HepG2 (cell line): ENCODE results near the gene TAF1D. TPM values are rescaled to one million over a fixed set of nuclear protein-coding genes. Genes with fewer than 3 reads are reported as not detected.

Experiments
- ATAD3A ChIP-seq: sonication (generic); formaldehyde crosslinking; IDR thresholded peaks from 2 replicates; pipeline ENCODE4 v1.4.0; 2020; ENCODE audit warnings: missing genetic modification reagents
- FLYWCH1 ChIP-seq: sonication (generic); formaldehyde crosslinking; IDR thresholded peaks from 2 replicates; pipeline ENCODE4 v1.8.1; 2023; ENCODE audit warnings: mild to moderate bottlenecking, missing genetic modification reagents
- KAT7 ChIP-seq: IDR thresholded peaks from 2 replicates; pipeline ENCODE4 v1.6.1; 2018; ENCODE audit warnings: borderline replicate concordance, missing compliant biosample characterization
- KLF11 ChIP-seq: IDR thresholded peaks from 2 replicates; pipeline ENCODE4 v1.6.1; 2016; ENCODE audit warnings: missing compliant biosample characterization
- MTF1 ChIP-seq: sonication (generic); formaldehyde crosslinking; IDR thresholded peaks from 2 replicates; pipeline ENCODE4 v1.5.0; 2020; ENCODE audit warnings: missing genetic modification reagents
- NR3C1 ChIP-seq: sonication (generic); formaldehyde crosslinking; IDR thresholded peaks from 2 replicates; pipeline ENCODE4 v1.4.0; 2020; ENCODE audit warnings: missing genetic modification reagents
- POLR2A ChIP-seq, 2 experiments: IDR thresholded peaks; 2 replicates each; pipeline ENCODE4 v1.6.1; 2011; ENCODE audit warnings: low read depth in 2 of 2, low read length in 2 of 2, mild to moderate bottlenecking in 1 of 2, moderate library complexity in 1 of 2; ENCODE audit not compliant: insufficient read depth in 1 of 2
- SNAPC2 ChIP-seq: sonication (generic); formaldehyde crosslinking; IDR thresholded peaks from 2 replicates; pipeline ENCODE4 v1.8.1; 2022; ENCODE audit warnings: mild to moderate bottlenecking, missing genetic modification reagents
- ZNF337 ChIP-seq: sonication (generic); formaldehyde crosslinking; IDR thresholded peaks from 2 replicates; pipeline ENCODE4 v1.5.1; 2020; ENCODE audit warnings: missing genetic modification reagents, low read depth, mild to moderate bottlenecking, borderline replicate concordance
- ZNF530 ChIP-seq: sonication (generic); formaldehyde crosslinking; IDR thresholded peaks from 2 replicates; pipeline ENCODE4 v1.5.0; 2020; ENCODE audit warnings: low read depth, mild to moderate bottlenecking, missing genetic modification reagents
- ZNF557 ChIP-seq: sonication (generic); formaldehyde crosslinking; IDR thresholded peaks from 2 replicates; pipeline ENCODE4 v1.4.0; 2020; ENCODE audit warnings: missing genetic modification reagents
- ZNF670 ChIP-seq: sonication (generic); formaldehyde crosslinking; IDR thresholded peaks from 2 replicates; pipeline ENCODE4 v1.8.0; 2022; ENCODE audit warnings: mild to moderate bottlenecking, missing genetic modification reagents, borderline replicate concordance
- polyA plus RNA-seq, 8 experiments: library from polyadenylated mRNA; depleted of rRNA in 3 of 8; stranded (reverse) in 7 of 8; unstranded in 1 of 8; fragments of >200 nt; fragmentation: Illumina TruSeq in 4 of 8; extraction: Trizol in 4 of 8; gene quantifications; 2 replicates each; pipeline versions ENCODE4 v1.2.1 to v1.2.3, GENCODE V29; 2011 to 2016; ENCODE audit warnings: low read depth in 4 of 8, missing spikeins in 1 of 8, mixed read lengths in 1 of 8; ENCODE audit not compliant: insufficient read depth in 1 of 8
- total RNA-seq, 5 experiments: library from RNA; depleted of rRNA; stranded (reverse); fragments of >200 nt; fragmentation: Illumina TruSeq; extraction: Trizol; gene quantifications; 2 replicates each; pipeline ENCODE4 v1.2.3, GENCODE V29; 2016; ENCODE audit warnings: low read depth in 1 of 5
- TF ChIP-seq, protein P1 (sequence below): sonication (generic); formaldehyde crosslinking; IDR thresholded peaks from 2 replicates; pipeline ENCODE4 v1.4.0; 2020; ENCODE audit warnings: missing genetic modification reagents, borderline replicate concordance
- TF ChIP-seq, protein P2 (sequence below): sonication (generic); formaldehyde crosslinking; IDR thresholded peaks from 2 replicates; pipeline ENCODE4 v1.4.0; 2020; ENCODE audit warnings: missing genetic modification reagents
- TF ChIP-seq, protein P3 (sequence below): IDR thresholded peaks from 2 replicates; pipeline ENCODE4 v1.6.1; 2018; ENCODE audit warnings: missing genetic modification reagents
- TF ChIP-seq, protein P4 (sequence below): sonication (generic); formaldehyde crosslinking; IDR thresholded peaks from 2 replicates; pipeline ENCODE4 v1.4.0; 2020; ENCODE audit warnings: missing genetic modification reagents, mild to moderate bottlenecking, borderline replicate concordance

TAF1D gene
- total and polyA plus RNA-seq, 2 of the 13 experiments (the other 11 are each of a cell fraction or from before 2014, with no cell fraction given), result 132 to 207 TPM

DNA sequence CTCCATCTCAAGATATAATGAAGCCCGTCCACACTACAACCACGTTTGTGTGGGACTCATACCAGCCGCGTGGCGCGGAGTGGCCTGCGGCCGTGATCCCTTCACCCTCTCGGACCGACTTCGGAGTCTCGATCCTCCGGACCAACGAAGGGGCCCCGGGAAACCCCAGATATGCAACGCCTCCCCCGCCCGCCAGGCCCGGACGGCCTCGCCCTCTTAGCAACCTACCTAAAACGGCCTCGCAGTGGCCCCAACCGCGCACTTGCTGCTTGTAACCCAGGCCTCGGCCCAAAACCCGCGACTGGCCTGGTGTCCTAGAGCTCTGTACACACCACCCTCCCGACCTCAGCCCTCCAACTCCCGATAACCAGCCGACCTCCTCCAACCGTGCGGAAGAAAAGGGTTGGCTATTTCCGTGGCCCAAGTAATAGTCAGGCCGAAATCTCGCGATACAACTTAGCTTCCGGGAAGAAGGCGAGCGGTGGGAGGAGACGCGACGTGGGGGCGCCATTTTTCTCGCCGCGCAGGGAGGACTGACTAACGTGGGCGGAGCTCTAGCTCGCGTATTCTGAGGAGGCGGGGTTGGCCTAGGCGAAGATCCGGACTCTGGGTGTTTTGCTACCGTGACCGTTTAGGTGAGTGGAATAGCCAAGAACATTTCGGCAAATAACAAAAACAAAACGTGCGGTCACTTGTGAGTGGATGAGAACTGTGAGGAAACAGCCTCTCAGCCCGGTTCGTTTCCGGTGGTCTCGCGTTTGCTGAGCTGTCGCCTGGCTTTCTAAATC is at the start of gene TAF1D, which contains the start of gene C11orf54 (continued):
- TF ChIP-seq KAT7 (CRISPR knock-in tag) (peak; percentile 89; the same call in 1 of the 2 replicates), SNAPC2 (CRISPR knock-in tag) (no peak), ZNF670 (no peak), POLR2A (IDR thresholded peaks at IDR 0.05; ENCODE audit: insufficient read depth in 1 of 2, low read depth in 2 of 2, low read length in 2 of 2) (peak; percentile 92 to 97), KLF11 (CRISPR knock-in tag) (no peak), ZNF530 (no peak), ZNF337 (CRISPR knock-in tag) (no peak), FLYWCH1 (CRISPR knock-in tag) (no peak), NR3C1 (CRISPR knock-in tag) (no peak), MTF1 (CRISPR knock-in tag) (no peak), ATAD3A (CRISPR knock-in tag) (no peak), ZNF557 (CRISPR knock-in tag) (no peak)
- TF ChIP-seq, protein P1, sequence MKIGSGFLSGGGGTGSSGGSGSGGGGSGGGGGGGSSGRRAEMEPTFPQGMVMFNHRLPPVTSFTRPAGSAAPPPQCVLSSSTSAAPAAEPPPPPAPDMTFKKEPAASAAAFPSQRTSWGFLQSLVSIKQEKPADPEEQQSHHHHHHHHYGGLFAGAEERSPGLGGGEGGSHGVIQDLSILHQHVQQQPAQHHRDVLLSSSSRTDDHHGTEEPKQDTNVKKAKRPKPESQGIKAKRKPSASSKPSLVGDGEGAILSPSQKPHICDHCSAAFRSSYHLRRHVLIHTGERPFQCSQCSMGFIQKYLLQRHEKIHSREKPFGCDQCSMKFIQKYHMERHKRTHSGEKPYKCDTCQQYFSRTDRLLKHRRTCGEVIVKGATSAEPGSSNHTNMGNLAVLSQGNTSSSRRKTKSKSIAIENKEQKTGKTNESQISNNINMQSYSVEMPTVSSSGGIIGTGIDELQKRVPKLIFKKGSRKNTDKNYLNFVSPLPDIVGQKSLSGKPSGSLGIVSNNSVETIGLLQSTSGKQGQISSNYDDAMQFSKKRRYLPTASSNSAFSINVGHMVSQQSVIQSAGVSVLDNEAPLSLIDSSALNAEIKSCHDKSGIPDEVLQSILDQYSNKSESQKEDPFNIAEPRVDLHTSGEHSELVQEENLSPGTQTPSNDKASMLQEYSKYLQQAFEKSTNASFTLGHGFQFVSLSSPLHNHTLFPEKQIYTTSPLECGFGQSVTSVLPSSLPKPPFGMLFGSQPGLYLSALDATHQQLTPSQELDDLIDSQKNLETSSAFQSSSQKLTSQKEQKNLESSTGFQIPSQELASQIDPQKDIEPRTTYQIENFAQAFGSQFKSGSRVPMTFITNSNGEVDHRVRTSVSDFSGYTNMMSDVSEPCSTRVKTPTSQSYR, result peak; percentile 65; the same call in 1 of the 2 replicates
- TF ChIP-seq, protein P2, sequence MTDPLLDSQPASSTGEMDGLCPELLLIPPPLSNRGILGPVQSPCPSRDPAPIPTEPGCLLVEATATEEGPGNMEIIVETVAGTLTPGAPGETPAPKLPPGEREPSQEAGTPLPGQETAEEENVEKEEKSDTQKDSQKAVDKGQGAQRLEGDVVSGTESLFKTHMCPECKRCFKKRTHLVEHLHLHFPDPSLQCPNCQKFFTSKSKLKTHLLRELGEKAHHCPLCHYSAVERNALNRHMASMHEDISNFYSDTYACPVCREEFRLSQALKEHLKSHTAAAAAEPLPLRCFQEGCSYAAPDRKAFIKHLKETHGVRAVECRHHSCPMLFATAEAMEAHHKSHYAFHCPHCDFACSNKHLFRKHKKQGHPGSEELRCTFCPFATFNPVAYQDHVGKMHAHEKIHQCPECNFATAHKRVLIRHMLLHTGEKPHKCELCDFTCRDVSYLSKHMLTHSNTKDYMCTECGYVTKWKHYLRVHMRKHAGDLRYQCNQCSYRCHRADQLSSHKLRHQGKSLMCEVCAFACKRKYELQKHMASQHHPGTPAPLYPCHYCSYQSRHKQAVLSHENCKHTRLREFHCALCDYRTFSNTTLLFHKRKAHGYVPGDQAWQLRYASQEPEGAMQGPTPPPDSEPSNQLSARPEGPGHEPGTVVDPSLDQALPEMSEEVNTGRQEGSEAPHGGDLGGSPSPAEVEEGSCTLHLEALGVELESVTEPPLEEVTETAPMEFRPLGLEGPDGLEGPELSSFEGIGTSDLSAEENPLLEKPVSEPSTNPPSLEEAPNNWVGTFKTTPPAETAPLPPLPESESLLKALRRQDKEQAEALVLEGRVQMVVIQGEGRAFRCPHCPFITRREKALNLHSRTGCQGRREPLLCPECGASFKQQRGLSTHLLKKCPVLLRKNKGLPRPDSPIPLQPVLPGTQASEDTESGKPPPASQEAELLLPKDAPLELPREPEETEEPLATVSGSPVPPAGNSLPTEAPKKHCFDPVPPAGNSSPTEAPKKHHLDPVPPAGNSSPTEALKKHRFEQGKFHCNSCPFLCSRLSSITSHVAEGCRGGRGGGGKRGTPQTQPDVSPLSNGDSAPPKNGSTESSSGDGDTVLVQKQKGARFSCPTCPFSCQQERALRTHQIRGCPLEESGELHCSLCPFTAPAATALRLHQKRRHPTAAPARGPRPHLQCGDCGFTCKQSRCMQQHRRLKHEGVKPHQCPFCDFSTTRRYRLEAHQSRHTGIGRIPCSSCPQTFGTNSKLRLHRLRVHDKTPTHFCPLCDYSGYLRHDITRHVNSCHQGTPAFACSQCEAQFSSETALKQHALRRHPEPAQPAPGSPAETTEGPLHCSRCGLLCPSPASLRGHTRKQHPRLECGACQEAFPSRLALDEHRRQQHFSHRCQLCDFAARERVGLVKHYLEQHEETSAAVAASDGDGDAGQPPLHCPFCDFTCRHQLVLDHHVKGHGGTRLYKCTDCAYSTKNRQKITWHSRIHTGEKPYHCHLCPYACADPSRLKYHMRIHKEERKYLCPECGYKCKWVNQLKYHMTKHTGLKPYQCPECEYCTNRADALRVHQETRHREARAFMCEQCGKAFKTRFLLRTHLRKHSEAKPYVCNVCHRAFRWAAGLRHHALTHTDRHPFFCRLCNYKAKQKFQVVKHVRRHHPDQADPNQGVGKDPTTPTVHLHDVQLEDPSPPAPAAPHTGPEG, result peak; percentile 67
- TF ChIP-seq, protein P3, sequence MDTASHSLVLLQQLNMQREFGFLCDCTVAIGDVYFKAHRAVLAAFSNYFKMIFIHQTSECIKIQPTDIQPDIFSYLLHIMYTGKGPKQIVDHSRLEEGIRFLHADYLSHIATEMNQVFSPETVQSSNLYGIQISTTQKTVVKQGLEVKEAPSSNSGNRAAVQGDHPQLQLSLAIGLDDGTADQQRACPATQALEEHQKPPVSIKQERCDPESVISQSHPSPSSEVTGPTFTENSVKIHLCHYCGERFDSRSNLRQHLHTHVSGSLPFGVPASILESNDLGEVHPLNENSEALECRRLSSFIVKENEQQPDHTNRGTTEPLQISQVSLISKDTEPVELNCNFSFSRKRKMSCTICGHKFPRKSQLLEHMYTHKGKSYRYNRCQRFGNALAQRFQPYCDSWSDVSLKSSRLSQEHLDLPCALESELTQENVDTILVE (CRISPR knock-in tag), result no peak
- TF ChIP-seq, protein P4, sequence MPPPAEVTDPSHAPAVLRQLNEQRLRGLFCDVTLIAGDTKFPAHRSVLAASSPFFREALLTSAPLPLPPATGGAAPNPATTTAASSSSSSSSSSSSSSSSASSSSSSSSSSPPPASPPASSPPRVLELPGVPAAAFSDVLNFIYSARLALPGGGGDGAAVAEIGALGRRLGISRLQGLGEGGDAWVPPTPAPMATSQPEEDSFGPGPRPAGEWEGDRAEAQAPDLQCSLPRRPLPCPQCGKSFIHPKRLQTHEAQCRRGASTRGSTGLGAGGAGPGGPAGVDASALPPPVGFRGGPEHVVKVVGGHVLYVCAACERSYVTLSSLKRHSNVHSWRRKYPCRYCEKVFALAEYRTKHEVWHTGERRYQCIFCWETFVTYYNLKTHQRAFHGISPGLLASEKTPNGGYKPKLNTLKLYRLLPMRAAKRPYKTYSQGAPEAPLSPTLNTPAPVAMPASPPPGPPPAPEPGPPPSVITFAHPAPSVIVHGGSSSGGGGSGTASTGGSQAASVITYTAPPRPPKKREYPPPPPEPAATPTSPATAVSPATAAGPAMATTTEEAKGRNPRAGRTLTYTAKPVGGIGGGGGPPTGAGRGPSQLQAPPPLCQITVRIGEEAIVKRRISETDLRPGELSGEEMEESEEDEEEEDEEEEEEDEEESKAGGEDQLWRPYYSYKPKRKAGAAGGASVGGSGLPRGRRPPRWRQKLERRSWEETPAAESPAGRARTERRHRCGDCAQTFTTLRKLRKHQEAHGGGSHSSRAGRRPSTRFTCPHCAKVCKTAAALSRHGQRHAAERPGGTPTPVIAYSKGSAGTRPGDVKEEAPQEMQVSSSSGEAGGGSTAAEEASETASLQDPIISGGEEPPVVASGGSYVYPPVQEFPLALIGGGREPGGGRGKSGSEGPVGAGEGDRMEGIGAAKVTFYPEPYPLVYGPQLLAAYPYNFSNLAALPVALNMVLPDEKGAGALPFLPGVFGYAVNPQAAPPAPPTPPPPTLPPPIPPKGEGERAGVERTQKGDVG, result peak; percentile 70; the same call in 1 of the 2 replicates
